Mesenteric fat pad (tissue), 1 donor: ENCODE results near the gene B4GALNT3. TPM values are rescaled to one million over a fixed set of nuclear protein-coding genes. Genes with fewer than 3 reads are reported as not detected.

Source experiments
- DNase-seq: peaks from one replicate; pipeline ENCODE4 v3.0.0-alpha.2; 2020; ENCODE audit warnings: low spot score
- total RNA-seq: library from RNA; stranded (reverse); fragmentation: NEBNext Ultra II Directional; extraction: Animal tissue kit (Norgen Biotek cat#: 25700); gene quantifications from one replicate; pipeline ENCODE4 v1.2.1, GENCODE V29; 2021
- donor health status: DM: yes; HTN: yes; CAD: no.

B4GALNT3 gene
- total RNA-seq, 1 donor from 2014 or later = 0.61 TPM

DNA sequence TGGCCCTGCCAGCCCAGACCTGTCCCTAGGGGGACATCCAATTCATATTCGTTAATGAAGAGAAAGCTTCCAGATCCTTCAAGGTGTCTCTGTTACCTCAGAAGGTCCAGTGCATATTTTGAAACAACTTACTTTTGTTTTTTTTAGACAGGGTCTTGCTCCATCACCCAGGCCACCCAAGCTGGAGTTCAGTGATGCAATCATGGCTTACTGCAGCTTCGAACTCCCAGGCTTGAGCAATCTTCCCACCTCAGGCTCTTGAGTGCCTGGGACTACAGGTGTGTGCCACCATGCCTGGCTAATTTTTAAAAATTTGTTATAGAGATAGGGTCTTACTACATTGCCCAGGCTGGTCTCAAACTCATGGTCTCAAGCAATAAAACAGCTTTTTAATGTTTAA lies 48.4 kb downstream of the B4GALNT3 start:
- no peak for DNase-seq

DNA sequence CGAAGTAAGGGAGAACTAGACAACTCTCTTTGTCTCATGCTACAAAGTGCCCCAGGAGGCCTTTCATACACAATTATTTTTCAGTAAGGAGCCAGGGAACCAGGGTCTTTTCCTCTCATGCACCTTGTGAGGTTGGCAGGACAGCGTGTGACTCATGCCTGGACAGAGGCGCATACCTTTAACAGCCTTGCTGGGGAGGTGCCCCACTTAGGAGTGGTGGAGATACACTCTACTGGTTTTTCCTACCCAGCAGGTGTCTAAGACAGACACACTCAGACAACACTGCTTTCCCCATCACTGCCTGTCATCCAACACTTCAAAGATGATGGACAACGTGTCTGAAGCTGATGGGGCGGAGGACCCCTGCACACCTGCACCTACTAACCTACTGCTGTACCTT lies 49.1 kb downstream of the B4GALNT3 start:
- peak; percentile 43 for DNase-seq

DNA sequence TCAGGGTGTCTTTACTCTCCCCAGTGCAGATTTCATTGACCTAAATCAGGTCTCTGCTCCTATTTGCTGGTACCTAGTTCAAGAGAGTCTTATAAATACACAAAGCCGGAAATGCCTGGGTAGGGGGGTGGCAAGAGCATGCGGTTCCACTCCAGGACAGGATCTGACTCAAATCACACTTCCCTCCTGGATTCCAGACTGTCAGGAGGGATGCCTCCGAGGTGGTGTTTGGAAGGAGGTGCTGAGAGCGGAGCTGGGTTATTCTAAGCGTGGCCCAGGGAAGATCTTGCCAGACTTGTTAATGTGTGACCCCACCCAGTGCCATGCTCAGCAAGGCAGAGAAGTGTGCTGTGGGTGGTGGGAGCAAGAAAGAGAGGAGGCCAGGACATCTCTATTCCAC lies 49.8 kb downstream of the B4GALNT3 start:
- peak; percentile 26 for DNase-seq

DNA sequence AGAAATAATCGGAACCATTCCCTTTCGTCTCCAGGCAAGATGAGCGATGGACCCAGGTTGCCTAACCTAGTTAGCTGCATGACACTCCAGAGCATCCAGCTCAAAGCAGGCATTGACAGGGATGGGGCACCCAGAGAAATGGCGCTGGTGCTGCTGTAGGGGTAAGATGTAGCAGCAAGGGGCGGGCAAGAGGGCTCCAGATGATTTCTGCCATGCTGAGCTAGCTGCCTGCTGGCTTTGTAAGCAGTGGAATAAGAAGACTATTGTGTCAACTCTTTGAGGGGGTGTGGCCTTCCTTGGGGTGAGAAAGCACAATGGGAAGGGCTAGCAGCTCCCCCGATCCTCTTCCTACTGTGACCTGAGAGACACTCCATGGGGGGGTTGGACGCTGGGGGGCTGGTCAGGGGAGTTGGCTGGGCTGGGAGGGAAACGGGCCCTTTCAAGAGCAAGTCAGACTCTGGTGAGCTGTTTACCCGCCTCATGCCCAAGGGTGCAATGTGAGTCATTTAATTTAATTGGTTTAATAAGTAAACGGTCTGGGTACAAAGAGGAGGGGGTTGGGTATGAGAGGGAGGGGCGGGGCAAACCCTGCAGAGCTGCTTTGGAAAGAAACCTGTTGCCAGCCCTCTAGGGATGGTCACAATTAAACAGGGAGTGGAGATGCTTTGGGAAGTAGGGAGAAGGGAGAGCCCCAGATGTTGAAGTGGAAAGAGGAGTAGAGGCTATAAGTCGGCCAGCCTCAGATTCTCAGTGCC lies 50.5 kb downstream of the B4GALNT3 start:
- DNase-seq = peak; percentile 69

DNA sequence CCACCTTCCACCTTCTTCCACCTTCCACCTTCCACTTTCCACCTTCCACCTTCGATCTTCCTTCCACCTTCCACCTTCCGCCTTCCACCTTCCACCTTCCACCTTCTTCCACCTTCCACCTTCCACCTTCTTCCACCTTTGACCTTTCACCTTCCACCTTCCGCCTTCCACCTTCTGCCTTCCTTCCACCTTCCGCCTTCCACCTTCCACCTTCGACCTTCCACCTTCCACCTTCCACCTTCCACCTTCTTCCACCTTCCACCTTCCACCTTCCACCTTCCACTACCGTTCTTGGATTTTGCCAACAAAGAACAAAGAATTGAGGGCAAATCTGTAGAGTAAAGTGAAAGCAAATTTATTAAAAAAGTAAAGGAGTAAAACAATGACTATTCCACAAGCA lies 53.2 kb downstream of the B4GALNT3 start:
- DNase-seq = peak; percentile 26

DNA sequence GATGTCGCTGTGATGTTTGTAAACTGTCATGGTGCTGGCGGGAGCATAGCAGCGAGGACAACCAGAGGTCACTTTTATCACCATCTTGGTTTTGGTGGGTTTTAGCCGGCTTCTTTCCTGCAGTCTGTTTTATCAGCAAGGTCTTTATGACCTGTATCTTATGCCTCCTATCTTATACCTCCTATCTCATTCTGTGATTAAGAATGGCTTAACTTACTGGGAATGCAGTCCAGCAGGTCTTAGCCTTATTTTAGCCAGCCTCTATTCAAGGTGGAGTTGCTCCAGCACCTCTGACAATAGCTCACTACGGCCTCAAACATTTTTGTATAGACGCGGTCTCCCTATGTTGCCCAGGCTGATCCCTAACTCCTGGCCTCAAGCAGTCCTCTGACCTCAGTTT lies 53.7 kb downstream of the B4GALNT3 start:
- no peak for DNase-seq

DNA sequence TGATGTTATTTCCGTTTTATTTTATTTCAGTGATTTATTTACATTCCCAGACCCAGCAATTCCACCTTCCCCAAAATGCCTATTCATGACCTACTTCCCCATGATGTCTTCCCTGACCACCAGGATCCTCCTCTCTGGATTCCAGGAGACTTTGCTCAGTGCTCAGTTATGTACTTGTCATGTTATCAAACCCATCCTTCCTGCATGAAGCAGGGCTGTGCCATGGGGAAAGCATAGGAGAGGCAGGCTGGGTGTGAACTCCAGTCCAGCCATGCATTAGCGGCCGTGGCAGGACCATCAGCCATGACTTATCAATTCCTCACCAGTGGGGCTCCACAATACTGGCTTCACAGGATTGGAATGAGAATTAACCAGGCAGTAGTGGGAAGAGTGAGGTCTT lies 57.8 kb downstream of the B4GALNT3 start:
- no peak for DNase-seq

DNA sequence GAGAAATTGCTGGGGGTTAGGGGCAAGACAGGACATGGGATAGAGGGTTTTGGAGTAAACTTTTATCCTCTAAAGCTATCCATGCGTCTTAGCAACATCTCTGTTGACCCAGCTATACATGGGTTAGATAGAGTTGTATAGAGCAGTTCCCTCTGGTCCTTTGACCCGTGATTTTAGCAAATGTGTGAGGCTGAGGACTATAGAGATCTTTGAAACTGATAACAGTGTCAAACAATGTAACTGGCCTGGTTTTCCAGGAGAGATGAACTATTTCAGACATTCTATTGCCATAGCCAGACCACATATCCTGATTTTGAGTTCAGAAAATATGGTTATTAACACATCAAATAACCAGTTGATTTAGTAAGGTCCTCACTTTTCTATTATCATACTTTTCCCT lies 60.4 kb downstream of the B4GALNT3 start:
- no peak for DNase-seq

DNA sequence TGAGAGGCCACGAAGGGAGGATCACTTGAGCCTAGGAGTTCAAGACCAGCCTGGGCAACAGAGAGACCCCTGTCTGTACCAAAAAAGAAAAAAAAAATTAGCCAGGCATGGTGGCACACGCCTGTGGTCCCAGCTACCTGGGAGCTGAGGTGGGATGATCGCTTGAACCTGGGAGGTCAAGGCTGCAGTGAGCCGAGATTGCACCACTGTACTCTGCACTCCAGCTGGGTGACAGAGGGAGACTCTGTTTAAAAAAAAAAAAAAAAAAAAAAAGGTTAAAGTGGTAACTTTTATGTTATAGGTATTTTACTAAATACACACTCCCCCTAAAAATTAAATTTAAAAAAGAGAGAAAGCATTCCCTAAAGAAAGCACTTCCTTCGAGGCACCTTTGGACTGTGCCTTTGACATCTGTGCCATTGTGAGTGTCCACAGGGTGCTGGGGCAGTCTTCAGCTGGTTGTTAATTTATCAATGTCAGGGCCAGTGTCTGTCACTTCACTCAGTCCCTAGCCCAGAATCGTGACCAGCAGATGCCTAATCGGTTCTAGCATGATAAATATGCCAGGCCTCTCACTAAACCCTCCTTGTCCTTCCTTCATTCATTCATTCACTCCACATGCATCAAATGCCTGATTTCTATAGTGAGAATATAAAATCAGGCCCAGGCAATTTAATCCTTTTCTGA lies 63.1 kb downstream of the B4GALNT3 start:
- DNase-seq = no peak

DNA sequence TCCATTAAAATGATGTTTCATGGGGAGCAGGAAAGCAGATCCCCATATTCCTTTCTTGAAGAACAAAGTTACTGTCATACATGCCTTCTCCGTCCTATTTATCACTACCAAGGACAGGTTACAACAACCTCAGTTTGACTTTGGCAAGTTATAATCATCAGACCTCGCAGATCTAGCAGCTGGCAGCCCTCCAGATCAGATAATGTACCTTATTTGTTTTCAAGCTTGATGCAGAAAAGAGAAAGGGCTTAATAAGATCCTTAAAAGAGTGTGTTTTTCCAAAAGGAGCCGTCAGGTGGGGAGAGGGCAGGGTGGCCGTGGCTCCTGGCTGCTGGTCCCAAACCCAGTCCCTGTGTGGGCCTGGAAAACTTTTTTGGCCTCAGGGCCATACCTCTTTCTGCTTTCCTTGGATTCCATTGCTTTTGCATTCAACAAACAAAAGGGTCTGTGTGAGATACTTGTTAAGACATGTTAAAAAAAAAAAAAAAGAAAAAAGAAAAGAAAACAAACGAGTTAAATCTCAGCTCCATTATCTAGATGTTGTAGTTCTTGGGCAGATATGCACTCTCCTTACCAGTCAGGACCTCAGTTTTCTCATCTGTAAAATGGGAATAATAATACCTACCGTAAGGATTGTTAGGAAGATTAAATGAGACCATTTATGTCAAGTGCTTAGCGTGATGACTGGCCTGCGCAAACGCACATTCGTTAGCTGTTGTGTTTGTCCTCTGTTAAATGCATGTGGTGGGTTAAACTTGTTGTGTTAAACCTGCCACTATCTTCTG lies 64.6 kb downstream of the B4GALNT3 start:
- no peak for DNase-seq

DNA sequence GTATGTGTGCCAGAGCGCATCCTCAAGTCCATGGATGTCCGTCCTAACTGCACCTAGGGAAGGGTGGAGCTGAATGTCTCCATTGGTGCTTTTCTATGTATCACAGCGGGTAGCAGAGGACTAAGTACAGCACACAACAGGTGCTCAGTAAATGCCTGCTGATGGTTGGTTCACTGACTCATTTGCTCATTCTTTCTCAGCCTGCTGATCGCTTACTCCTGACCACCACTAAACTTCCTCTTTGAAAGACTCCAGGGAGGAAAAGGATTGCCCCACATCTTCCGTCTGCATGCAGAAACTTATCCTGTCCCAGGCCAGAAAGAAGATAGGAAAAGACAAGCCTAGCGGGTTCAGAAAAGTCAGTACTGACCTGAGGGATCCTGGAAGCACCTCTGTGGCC lies 66.3 kb downstream of the B4GALNT3 start:
- no peak for DNase-seq

DNA sequence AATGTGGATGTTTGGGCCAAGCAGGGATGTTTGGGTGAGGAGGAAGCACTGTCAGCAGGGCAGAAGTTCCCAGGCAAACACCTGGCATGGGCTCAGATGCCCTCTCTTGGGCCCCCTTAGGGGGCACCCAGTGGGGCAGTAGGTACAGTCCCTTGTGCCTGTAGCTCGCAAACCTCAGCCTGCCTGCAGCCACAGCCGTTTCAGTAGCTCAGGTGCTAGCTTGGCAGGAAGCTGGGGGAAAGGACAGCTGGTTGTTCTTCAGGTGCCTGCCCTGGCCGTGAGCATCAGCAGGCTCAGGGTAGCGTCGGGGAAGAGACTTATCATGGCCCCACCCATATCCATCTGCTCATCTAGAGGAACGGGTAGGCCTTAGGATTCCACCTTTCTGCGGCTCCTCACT lies 67.5 kb downstream of the B4GALNT3 start:
- no peak for DNase-seq

DNA sequence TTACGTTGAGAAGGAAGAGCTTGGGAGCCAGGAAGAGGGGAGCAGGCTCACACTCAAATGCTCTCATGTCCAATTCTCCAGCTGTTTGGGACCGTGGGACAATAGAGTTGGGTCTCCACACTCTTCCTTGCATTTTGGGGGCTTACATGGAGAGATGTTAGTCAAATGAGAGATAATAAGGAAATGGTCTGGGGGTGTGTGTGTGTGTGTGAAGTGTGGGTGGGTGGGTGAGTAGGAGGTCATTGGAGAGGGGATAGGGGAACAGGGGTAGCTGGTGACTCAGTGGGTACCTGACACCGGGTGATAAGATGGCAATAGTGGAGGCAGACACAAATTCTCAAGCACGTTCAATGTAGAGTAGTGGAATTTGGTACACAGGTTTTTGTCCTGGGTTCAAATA lies 68.0 kb downstream of the B4GALNT3 start:
- no peak for DNase-seq

DNA sequence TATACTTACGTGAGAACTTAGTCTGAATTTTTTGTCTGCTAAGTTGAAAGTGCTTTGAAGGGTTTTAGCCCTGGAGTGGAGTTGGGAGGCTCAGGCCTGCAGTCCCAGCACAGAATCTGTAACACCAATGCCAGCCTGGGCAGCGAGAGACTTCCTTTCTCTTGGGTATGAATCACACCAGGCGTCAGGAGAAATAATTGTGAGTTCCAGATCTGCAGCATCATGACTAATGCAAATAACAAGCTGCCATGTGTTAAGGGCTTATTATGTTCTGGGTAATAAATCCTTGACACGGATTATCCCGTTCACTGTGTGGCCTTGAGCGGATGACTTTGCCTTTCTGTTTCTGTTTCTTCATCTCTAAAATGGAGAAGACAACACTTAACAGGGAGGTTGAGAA lies 70.6 kb downstream of the B4GALNT3 start:
- no peak for DNase-seq

DNA sequence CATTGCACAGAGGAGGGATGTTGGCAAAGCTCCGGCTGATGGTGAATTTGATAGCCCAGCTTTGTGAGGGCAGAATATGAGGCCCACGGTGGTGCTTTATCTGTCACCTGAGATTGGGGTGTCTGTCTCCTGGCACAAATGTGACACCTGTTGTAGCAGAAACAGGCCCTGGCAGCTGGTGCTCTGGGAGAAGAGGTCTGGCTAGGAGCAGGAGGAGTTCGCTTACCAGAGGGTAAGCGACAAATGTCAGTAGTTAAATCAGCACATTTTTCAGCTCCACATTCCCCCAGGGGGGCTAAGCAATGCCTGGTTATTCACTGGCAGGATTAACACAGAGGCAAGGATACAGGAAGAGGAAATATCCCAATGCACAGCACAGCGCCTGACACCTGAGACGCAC lies 71.1 kb downstream of the B4GALNT3 start:
- DNase-seq = no peak

DNA sequence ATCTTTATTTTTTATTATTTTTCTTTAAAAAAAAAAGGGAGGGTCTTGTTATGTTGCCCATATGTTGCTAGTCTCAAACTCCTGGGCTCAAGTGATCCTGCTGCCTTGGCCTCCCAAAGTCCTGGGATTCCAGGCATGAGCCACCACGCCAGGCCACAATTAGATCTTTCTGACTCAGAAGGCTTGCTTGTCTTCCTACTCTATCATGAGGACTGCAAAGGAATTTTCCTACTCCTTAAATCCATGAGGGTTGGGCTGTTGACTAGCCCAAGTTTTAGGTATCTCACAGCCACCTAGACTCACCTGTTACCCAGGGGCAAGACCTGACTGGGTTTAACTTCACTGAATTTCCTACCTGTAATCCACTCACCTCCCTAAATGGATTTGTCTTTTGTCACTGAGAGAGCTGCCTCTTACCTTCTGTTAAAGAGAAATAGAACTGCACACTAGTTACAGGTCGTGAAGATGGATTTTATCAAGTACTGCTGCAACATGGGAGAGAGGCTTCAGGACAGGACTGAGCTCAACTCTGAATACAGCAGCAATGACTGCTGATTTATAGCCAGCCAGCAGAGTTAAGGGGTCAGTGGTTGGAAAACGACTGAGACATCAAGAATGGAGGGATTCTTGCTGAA lies 72.3 kb downstream of the B4GALNT3 start:
- DNase-seq = no peak

DNA sequence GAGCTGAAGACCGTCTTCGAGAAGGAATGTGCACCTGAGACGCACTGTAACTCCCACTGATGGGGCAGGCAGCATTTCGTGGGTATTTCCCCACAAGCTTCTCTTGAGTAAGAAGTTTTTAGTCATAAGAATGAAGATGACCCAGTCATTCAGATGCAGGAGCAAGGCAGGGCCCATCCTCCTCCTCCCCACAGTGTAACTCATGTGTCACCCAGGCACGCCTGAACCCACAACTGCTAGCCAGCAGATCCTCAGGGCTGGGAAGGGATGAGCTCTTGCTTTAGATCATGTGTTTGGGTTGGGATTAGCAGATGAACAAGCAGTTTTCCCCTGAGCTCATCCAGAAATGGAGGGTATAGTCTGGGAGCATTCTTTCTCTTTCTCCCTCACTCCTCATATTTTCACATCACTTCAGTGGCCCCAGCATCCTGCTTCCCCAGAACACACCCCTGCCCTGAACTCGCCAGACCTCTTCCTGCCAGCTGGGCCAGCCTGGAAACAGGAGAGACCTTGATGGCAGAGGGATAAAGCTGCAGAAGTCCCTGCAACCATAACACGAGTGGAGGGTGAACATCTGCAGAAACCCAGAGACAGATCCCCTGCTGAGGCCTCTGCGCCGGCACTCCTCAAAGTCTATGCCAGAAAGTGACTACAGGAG lies 73.3 kb downstream of the B4GALNT3 start:
- DNase-seq = no peak

DNA sequence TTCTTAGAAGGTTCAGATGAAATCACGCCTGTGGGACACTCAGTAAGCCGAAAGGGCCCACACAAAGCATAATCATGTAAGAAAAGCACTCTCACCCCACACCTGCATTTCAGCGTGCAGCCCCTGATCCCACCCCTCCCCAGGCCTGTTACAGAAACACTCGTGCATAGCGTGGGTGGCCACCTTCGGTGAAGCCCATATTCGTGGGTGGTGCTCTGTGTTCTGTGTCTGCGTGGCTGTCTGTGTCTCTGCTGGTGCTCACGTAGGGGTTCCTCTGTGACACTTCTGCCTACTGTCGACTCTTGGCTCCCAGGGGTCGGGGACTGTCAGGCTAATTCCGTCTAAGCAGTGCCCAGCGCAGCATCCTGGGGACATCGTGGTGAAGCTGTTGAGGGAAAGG lies 74.0 kb downstream of the B4GALNT3 start:
- DNase-seq = no peak

DNA sequence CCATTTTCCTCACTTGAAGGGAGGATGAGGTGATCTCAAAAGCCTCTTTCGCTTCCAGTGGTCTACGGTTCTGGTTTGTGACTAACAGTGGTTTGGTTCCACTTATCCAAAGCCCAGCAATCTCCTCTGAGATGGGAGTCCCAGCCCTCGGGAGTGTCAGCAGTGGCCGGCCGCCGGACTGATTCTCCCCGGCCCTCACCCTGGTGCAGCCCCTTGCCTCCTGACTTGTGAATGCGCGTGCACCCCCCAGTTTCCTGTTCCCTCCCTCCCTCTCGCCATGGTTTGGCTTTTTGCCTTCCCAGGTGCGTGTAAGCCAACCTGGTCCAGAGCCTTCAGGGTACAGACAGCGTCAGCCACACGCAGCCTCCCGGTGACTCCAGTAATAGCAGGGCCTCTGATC lies 74.5 kb downstream of the B4GALNT3 start:
- no peak for DNase-seq

DNA sequence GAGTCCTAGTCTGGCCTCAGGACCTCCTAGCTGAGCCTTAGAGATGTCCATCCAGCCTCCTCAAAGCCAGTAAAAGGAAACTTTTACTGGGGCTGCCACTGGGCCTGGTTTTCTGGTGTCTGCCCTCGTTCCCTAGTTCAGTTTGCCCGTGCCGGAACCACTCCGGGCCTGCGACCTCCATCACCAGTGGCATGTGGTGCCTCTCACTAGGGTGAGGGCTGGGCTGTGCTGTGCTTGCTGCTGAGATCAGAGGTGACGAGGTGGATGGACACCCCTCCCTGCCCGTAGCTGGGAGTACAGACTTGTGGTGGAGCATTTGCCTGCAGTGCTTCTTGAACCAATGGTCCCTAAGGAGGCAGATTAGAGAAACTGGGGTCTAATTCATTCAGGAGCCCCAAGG lies 75.7 kb downstream of the B4GALNT3 start:
- DNase-seq = no peak

DNA sequence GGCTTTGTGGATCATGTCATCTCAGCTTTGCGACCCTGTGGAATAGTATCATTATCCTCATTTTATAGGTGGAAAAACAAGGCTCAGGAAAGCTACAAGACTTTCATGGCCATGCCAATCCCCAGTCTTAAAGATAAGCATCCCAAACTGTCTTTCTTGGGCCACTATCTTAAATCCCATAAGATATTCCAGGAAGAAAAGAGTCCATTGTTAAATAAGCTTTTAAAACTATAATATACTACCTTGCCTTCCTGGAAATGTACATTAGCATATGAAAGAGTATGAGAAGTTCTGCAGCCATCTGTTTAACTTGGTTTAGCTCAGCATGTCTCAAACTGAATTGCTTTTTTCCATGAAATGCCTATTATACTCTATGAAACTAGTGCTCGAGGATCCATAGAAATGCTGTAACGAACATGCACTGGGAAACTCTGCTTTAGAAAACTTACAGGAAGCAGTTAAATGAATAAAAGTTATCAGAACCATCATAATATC lies 77.1 kb downstream of the B4GALNT3 start:
- no peak for DNase-seq
